GM12872 (cell line): Measurements from ENCODE around the gene LRFN3.

Source experiments
- TF ChIP-seq, protein P1 (sequence below): IDR thresholded peaks from 3 replicates; pipeline ENCODE4 v1.5.1; 2011; ENCODE audit warnings: low read depth, mild to moderate bottlenecking, low read length, moderate library complexity; ENCODE audit not compliant: insufficient read depth

LRFN3 gene

DNA sequence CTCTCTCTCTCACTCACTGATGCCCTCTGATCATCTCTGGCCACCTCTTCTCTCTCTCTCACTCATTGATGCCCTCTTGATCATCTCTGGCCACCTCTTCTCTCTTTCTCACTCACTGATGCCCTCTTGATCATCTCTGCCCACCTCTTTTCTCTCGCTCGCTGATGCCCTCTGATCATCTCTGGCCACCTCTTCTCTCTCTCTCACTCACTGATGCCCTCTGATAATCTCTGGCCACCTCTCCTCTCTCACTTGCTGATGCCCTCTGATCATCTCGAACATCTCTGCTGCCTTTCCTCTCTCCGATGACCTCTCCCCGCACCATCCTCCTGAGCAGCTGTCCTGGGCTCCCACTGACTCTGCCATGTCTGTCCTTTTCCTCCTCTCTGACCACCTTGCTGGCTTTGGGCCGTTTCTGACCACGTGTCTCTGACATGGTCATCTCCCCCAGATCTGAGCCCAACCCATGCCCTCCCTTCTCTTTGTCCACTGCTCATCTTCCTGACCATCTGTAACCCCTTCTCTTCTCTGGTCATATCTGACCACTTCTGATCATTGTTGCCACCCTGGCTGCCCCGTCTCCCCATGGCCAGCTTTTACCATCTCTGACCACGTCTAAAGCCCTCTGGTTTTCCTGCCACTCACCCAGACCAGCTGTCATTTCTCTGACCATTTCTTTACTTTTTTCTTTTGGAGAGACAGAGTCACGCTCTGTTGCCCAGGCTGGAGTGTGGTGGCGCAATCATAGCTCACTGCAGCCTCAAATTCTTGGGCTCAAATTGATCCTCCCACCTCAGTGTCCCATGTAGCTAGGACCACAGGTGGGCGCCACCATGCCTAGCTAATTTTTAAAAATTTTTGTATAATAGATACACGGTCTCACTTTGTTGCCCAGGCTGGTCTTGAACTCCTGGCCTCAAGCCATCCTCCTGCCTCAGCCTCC is 2.4 kb downstream of the LRFN3 start:
- TF ChIP-seq, protein P1, sequence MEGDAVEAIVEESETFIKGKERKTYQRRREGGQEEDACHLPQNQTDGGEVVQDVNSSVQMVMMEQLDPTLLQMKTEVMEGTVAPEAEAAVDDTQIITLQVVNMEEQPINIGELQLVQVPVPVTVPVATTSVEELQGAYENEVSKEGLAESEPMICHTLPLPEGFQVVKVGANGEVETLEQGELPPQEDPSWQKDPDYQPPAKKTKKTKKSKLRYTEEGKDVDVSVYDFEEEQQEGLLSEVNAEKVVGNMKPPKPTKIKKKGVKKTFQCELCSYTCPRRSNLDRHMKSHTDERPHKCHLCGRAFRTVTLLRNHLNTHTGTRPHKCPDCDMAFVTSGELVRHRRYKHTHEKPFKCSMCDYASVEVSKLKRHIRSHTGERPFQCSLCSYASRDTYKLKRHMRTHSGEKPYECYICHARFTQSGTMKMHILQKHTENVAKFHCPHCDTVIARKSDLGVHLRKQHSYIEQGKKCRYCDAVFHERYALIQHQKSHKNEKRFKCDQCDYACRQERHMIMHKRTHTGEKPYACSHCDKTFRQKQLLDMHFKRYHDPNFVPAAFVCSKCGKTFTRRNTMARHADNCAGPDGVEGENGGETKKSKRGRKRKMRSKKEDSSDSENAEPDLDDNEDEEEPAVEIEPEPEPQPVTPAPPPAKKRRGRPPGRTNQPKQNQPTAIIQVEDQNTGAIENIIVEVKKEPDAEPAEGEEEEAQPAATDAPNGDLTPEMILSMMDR: no peak

DNA sequence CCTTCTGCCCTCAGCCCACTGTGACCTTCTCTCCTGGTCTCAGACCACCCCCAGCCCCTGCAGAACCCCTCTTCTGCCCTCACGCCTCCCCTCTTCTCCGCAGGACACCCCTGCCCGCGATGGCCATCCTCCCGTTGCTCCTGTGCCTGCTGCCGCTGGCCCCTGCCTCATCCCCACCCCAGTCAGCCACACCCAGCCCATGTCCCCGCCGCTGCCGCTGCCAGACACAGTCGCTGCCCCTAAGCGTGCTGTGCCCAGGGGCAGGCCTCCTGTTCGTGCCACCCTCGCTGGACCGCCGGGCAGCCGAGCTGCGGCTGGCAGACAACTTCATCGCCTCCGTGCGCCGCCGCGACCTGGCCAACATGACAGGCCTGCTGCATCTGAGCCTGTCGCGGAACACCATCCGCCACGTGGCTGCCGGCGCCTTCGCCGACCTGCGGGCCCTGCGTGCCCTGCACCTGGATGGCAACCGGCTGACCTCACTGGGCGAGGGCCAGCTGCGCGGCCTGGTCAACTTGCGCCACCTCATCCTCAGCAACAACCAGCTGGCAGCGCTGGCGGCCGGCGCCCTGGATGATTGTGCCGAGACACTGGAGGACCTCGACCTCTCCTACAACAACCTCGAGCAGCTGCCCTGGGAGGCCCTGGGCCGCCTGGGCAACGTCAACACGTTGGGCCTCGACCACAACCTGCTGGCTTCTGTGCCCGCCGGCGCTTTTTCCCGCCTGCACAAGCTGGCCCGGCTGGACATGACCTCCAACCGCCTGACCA is 3.3 kb downstream of the LRFN3 start:
- TF ChIP-seq, protein P1: no peak

DNA sequence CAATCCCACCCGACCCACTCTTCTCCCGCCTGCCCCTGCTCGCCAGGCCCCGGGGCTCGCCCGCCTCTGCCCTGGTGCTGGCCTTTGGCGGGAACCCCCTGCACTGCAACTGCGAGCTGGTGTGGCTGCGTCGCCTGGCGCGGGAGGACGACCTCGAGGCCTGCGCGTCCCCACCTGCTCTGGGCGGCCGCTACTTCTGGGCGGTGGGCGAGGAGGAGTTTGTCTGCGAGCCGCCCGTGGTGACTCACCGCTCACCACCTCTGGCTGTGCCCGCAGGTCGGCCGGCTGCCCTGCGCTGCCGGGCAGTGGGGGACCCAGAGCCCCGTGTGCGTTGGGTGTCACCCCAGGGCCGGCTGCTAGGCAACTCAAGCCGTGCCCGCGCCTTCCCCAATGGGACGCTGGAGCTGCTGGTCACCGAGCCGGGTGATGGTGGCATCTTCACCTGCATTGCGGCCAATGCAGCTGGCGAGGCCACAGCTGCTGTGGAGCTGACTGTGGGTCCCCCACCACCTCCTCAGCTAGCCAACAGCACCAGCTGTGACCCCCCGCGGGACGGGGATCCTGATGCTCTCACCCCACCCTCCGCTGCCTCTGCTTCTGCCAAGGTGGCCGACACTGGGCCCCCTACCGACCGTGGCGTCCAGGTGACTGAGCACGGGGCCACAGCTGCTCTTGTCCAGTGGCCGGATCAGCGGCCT is 4.1 kb downstream of the LRFN3 start:
- TF ChIP-seq, protein P1: no peak

DNA sequence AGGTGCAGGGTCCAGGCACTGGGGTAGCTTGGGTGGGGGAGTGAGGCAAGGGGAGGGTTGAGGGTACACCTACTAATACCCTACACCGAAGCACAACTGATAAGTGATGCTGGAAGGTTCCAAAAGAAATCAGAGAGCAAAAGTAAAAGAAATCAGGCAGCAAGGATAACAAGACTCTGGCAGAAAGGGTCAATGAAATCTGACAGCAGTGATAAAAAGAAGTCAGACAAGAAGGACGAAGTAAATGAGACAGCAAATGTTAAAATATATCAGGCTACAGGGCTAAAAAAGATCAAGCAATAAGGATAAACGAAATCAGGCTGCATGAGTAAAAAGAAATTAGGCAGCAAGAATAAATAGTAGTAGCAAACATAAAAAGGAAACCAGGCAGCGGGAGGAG is 4.7 kb downstream of the LRFN3 start:
- TF ChIP-seq, protein P1: no peak

DNA sequence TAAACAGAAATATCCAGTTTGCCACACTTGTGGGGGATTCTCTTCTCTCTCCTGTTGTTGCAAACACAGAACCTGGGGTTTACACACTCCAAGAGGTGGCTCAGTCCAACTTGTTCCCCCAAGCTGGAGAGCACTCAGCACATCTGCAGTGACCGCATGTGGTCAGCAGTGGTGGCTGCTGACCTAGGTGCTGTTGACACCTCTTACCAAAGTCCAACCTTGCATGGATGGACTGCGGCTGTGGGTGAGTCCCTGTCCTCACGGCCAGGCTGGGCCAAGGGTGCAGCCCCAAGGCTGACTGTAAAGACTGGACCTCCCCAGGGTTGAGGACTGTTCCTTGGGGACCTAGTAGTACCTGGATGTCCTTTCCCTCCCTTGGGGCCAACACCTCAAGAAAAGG is 6.1 kb downstream of the LRFN3 start:
- TF ChIP-seq, protein P1: no peak

DNA sequence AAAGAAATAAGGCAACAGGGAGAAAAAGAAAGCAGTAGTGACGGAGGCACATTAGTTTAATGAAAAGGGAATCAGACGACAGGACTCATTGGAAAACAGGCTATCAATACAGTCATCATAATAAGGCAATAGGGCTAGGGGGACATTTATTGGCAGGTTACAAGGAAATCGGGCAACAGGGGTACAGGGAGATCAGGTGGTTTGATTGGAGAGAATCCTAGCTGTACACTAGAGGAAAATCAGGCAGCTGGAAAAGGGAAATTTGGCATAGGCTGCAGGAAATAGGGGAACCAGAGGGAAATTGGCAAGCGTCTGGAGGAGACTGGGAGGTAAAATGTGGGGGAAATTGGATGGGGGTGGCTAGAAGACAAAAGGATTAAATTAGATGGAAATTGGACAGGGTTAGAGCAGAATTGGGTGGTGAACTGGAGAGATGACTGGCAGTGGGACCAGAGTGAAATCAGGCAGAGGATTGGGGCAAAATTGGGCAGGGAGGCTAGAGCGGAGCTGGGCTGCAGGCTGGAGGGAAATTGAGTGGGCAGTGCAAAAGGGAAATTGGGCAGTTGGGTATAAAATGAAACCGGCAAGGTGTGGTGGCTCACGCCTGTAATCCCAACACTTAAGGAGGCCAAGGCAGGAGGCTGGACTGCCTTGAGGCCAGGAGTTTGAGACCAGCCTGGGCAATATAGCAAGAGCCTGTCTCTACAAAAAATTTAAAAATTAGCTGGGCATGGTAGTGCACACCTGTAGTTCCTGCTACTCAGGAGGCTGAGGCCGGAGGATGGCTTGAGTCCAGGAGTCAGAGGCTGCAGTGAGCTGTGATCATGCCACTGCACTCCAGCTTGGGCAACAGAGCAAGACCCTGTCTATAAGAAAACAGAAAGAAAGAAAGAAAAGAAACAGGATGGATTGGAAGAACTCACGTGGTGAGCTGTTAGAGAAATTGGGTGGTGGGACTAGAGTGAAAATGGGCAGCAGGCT is 7.4 kb downstream of the LRFN3 start:
- TF ChIP-seq, protein P1: no peak
